Ascending aorta (tissue), 2 donors: Measurements from ENCODE around the gene CACNA1G. TPM values are rescaled to one million over a fixed set of nuclear protein-coding genes. Genes with fewer than 3 reads are reported as not detected.

Source experiments
- DNase-seq, 2 donors: peaks; one replicate each; pipeline ENCODE4 v3.0.0-alpha.2; 2019; ENCODE audit warnings: low spot score in 2 of 2
- H3K27ac ChIP-seq, 2 donors: fragments of 200-600 bp; sonication (generic); one replicate each; pipeline ENCODE4 v1.5.1; 2016 to 2017; ENCODE audit warnings: mild to moderate bottlenecking in 1 of 2
- H3K27me3 ChIP-seq: fragments of 200-600 bp; sonication (generic); one replicate; pipeline ENCODE4 v1.5.1; 2017
- H3K36me3 ChIP-seq, 2 donors: fragments of 200-600 bp; sonication (generic); one replicate each; pipeline ENCODE4 v1.5.1; 2016
- H3K4me1 ChIP-seq, 2 donors: fragments of 200-600 bp; sonication (generic); one replicate each; pipeline ENCODE4 v1.5.1; 2016 to 2017; ENCODE audit warnings: mild to moderate bottlenecking in 1 of 2
- H3K4me3 ChIP-seq, 2 donors: fragments of 200-600 bp; sonication (generic); one replicate each; pipeline ENCODE4 v1.5.1; 2016 to 2017; ENCODE audit warnings: mild to moderate bottlenecking in 1 of 2
- H3K9me3 ChIP-seq, 2 donors: fragments of 200-600 bp; sonication (generic); one replicate each; pipeline ENCODE4 v1.5.1; 2016
- CTCF ChIP-seq, 3 experiments: fragments of 200-600 bp in 2 of 3; fragments of 450-650 bp in 1 of 3; sonication (generic) in 2 of 3; IDR thresholded peaks; one replicate each; pipeline ENCODE4 v1.5.1; 2016 to 2019; ENCODE audit warnings: antibody characterized with exemption in 3 of 3, mild to moderate bottlenecking in 1 of 3, moderate library complexity in 1 of 3
- intact Hi-C: fragments of 100-400 bp; cut with DNase I; formaldehyde crosslinking; loops from one replicate; pipeline ENCODE4 v1.15.1; 2023
- total RNA-seq: library from RNA; depleted of rRNA; stranded (reverse); fragments of >200 nt; gene quantifications from one replicate; pipeline ENCODE4 v1.1.0, GENCODE V29; 2016

Gene CACNA1G
- total RNA-seq, 1 donor from 2014 or later, result 1.2 TPM

- Histone ChIP-seq H3K9me3 (no peaks in the 10 kb centered on the region), H3K27me3 (peaks cover 4% of the 10 kb centered on the region), H3K4me3 (no peak overlapping the region), H3K36me3 (no peaks in the 10 kb centered on the region), H3K4me1 (no peaks in the 10 kb centered on the region), H3K27ac (no peak overlapping the region)
- no peak for TF ChIP-seq CTCF (IDR thresholded peaks at IDR 0.05)
- intact Hi-C loops, result no loop called here
- DNase-seq, result no peak
Measured at GRCh38 chr17:50582741-50583140, 22.2 kb downstream of the CACNA1G start.

GRCh38 chr17:50583641-50584040 is 23.1 kb downstream of the CACNA1G start:
- Histone ChIP-seq H3K36me3 (no peaks in the 10 kb centered on the region), H3K27me3 (peaks cover 4% of the 10 kb centered on the region), H3K27ac (no peak overlapping the region), H3K4me3 (no peak overlapping the region), H3K4me1 (peaks cover 0 to 1% of the 10 kb centered on the region in 2 donors), H3K9me3 (no peaks in the 10 kb centered on the region)
- intact Hi-C loops, result no loop called here
- TF ChIP-seq CTCF (IDR thresholded peaks at IDR 0.05), result no peak
- DNase-seq, result no peak

- Histone ChIP-seq H3K27me3 (peaks cover 4% of the 10 kb centered on the region), H3K36me3 (no peaks in the 10 kb centered on the region), H3K9me3 (no peaks in the 10 kb centered on the region), H3K4me1 (peaks cover 2 to 6% of the 10 kb centered on the region in 2 donors), H3K27ac (no peak overlapping the region), H3K4me3 (no peak overlapping the region)
- no peak for TF ChIP-seq CTCF (IDR thresholded peaks at IDR 0.05)
- intact Hi-C loops, result no loop called here
- no peak for DNase-seq
Measured at GRCh38 chr17:50584116-50584515, 23.6 kb downstream of the CACNA1G start.

- intact Hi-C loops, result no loop called here
- no peak overlapping the region for H3K4me3 ChIP-seq
- no peak for DNase-seq
Measured at GRCh38 chr17:50584749-50585148, 24.2 kb downstream of the CACNA1G start.

GRCh38 chr17:50585346-50585745 is 24.8 kb downstream of the CACNA1G start:
- intact Hi-C loops, result no loop called here
- no peak for TF ChIP-seq CTCF (IDR thresholded peaks at IDR 0.05)
- Histone ChIP-seq H3K4me3 (no peak overlapping the region), H3K9me3 (no peaks in the 10 kb centered on the region), H3K27me3 (peaks cover 4% of the 10 kb centered on the region), H3K36me3 (no peaks in the 10 kb centered on the region), H3K4me1 (peaks cover 5 to 18% of the 10 kb centered on the region in 2 donors), H3K27ac (no peak overlapping the region)
- no peak for DNase-seq

More at GRCh38 chr17:50584749-50585148, 24.2 kb downstream of the CACNA1G start:
- H3K36me3 ChIP-seq, result no peaks in the 10 kb centered on the region
- no peak overlapping the region for H3K27ac ChIP-seq
- no peaks in the 10 kb centered on the region for H3K9me3 ChIP-seq
- H3K27me3 ChIP-seq, result peaks cover 4% of the 10 kb centered on the region
- peaks cover 5 to 12% of the 10 kb centered on the region in 2 donors for H3K4me1 ChIP-seq
- no peak for TF ChIP-seq CTCF (IDR thresholded peaks at IDR 0.05)

- TF ChIP-seq CTCF (IDR thresholded peaks at IDR 0.05), result no peak
- Histone ChIP-seq H3K36me3 (no peaks in the 10 kb centered on the region), H3K27ac (no peak overlapping the region), H3K4me1 (peaks cover 5 to 18% of the 10 kb centered on the region in 2 donors), H3K27me3 (no peaks in the 10 kb centered on the region), H3K9me3 (no peaks in the 10 kb centered on the region), H3K4me3 (no peak overlapping the region)
- DNase-seq, result no peak
- intact Hi-C loops, result no loop called here
Measured at GRCh38 chr17:50585891-50586290, 25.4 kb downstream of the CACNA1G start.
